ENCODE data around the gene TBC1D10B. TPM values are rescaled to one million over a fixed set of nuclear protein-coding genes. Genes with fewer than 3 reads are reported as not detected.
"Not testable (repeated sequence)": the region's sequence is repeated elsewhere in the genome, so short reads cannot be mapped to it uniquely, and the experiment has no call there.

The TBC1D10B gene
- total RNA-seq, 6 experiments from 2014 or later, result 44.6 to 51.6 (median 46.3) TPM

- no peak for TF ChIP-seq CTCF (IDR thresholded peaks at IDR 0.05)
- Mint-ChIP-seq H3K4me1 (ENCODE audit: low read depth) (peaks cover 7% of the 10 kb centered on the region), H3K9me3 (no peaks in the 10 kb centered on the region), H3K27ac (no peak overlapping the region), H3K36me3 (ENCODE audit: low read depth) (no peaks in the 10 kb centered on the region), H3K27me3 (ENCODE audit: insufficient read depth) (no peaks in the 10 kb centered on the region), H3K4me3 (no peak overlapping the region)
- DNase-seq, result no peak
These were observed 29.7 kb downstream of the TBC1D10B start for GRCh38 chr16:30340621-30341020.

DNA sequence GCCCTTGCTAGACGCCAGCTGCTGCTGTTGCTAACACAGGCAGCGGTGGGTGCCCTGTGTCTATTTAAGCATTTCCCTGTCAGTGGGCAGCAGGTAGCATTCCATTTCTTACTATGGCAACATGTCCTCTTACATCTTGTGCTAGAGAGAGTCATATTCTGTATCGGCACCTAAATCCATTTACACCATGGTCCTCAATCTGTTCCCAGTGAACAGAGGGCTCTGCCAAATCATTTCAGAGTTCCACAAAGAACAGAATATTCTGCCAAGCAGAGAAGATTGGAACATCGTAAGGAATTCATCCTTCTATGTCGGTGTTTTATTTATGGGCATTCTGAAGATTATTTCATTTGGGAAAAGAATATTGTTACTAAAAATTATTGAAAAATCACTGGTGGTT is 31.6 kb downstream of the TBC1D10B start:
- H3K27me3 Mint-ChIP-seq (ENCODE audit: insufficient read depth); H3K36me3 Mint-ChIP-seq (ENCODE audit: low read depth); H3K9me3 Mint-ChIP-seq; H3K4me1 Mint-ChIP-seq (ENCODE audit: low read depth); DNase-seq; H3K4me3 Mint-ChIP-seq; H3K27ac Mint-ChIP-seq: not testable (repeated sequence)

- H3K27ac Mint-ChIP-seq; H3K4me3 Mint-ChIP-seq; H3K27me3 Mint-ChIP-seq (ENCODE audit: insufficient read depth); H3K36me3 Mint-ChIP-seq (ENCODE audit: low read depth); DNase-seq; H3K9me3 Mint-ChIP-seq: not testable (repeated sequence)
- peaks cover 11% of the 10 kb centered on the region for H3K4me1 Mint-ChIP-seq (ENCODE audit: low read depth)
These were observed 32.3 kb downstream of the TBC1D10B start for GRCh38 chr16:30337964-30338357.

DNA sequence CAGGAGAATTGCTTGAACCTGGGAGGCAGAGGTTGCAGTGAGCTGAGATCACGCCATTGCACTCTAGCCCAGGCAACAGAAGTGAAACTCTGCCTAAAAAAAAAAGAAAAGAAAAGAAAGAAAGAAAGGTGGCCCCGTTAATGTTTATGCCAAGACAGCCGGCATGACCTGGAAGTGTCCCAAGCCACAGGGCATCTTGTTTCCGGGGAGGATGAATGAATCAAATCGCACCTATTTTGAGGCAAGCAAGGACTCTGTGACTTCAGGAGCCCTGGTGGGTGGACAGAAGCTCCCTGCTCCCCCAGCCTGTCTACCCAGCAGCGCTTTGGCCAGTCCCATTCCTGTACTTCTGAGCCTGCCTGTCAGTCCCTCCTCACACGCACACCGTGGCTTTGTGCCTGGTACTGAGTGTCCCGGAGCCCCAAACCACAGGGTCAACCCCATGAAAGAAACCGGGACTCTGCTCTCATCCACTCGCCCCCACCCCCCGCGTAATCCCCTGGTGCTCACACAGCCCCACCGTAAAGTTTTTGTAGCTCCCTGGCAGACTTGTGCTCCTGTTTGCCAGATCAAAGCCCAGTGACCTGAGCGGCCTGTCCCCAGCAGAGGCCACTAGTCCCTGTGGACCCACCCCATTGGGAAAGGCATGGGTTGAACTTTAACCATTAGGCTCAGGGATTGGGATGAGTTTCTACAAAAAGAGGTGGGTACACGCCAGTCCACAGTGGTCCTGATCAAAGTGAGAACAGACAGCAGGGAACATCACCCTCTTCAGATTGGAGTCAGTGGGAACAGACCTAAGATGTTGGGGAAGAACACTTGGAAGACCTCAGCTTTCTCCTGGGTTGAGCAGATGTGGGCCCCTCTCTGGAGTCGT is 34.5 kb downstream of the TBC1D10B start:
- H3K4me3 Mint-ChIP-seq, result peak overlapping the region; percentile 94
- no peaks in the 10 kb centered on the region for H3K27me3 Mint-ChIP-seq (ENCODE audit: insufficient read depth)
- no peaks in the 10 kb centered on the region for H3K9me3 Mint-ChIP-seq
- H3K27ac Mint-ChIP-seq, result peak overlapping the region; percentile 85
- no peaks in the 10 kb centered on the region for H3K36me3 Mint-ChIP-seq (ENCODE audit: low read depth)
- peak; percentile 19 for DNase-seq
- H3K4me1 Mint-ChIP-seq (ENCODE audit: low read depth), result peaks cover 18% of the 10 kb centered on the region
- no peak for TF ChIP-seq CTCF (IDR thresholded peaks at IDR 0.05)

GRCh38 chr16:30335028-30335597 is 35.2 kb downstream of the TBC1D10B start:
- H3K9me3 Mint-ChIP-seq; H3K27me3 Mint-ChIP-seq (ENCODE audit: insufficient read depth); H3K36me3 Mint-ChIP-seq (ENCODE audit: low read depth): not testable (repeated sequence)
- Mint-ChIP-seq H3K4me1 (ENCODE audit: low read depth) (peaks cover 18% of the 10 kb centered on the region), H3K4me3 (peak overlapping the region; percentile 94), H3K27ac (peak overlapping the region; percentile 85)
- DNase-seq, result peak; percentile 74

DNA sequence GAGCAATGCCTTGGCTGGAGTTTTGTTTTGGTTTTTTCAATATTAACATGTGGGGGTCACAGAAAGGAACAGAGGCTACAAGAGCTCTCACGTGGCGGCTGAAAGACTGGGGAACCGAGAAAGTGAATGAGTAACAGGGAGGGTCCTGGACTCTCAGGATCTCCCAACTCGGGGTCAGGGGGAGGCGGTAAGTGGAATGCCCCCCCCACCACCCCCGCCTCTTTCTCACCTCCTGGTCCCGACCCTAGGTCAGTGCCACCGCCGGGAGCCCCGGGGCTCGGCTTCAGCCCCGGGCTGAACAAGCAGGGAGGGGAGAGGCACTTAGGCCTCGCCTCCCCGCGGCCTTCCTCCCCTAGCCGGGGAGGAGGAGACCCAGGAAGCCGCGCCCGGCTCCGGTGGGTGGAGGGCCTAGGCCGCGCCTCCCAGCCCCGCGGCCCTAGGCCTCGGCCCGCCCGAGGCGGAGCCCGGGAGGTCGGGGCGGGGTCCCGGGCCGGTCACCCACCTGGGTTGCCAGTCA is 35.8 kb downstream of the TBC1D10B start:
- not testable (repeated sequence) for H3K27me3 Mint-ChIP-seq (ENCODE audit: insufficient read depth); H3K36me3 Mint-ChIP-seq (ENCODE audit: low read depth); H3K9me3 Mint-ChIP-seq
- Mint-ChIP-seq H3K27ac (peak overlapping the region; percentile 85), H3K4me3 (peak overlapping the region; percentile 96), H3K4me1 (ENCODE audit: low read depth) (peaks cover 18% of the 10 kb centered on the region)
- DNase-seq, result peak; percentile 55

DNA sequence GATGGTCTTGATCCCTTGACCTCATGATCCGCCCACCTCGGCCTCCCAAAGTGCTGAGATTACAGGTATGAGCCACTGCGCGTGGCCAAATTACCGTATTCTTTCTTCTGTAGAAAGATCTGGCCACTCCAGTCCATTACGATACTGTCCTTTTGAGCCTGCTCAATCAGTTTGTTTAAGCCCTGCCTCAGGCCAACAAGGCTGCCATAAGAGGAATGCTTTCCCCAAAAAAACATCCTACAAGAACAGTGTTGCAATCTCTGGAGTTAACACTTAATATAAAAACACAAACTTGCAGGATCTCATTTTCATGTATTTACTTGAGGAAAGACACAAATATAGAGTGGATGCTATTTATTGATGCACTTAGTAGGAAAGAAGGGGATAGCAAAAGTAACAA is 46.1 kb downstream of the TBC1D10B start:
- not testable (repeated sequence) for H3K27ac Mint-ChIP-seq, DNase-seq

GRCh38 chr16:30318647-30319046 is 51.6 kb downstream of the TBC1D10B start:
- H3K9me3 Mint-ChIP-seq; DNase-seq; H3K4me3 Mint-ChIP-seq; H3K4me1 Mint-ChIP-seq (ENCODE audit: low read depth); H3K27me3 Mint-ChIP-seq (ENCODE audit: insufficient read depth); H3K27ac Mint-ChIP-seq; H3K36me3 Mint-ChIP-seq (ENCODE audit: low read depth): not testable (repeated sequence)

More for the DNA sequence above, 46.1 kb downstream of the TBC1D10B start:
- not testable (repeated sequence) for H3K9me3 Mint-ChIP-seq; H3K4me3 Mint-ChIP-seq; H3K27me3 Mint-ChIP-seq (ENCODE audit: insufficient read depth); H3K4me1 Mint-ChIP-seq (ENCODE audit: low read depth); H3K36me3 Mint-ChIP-seq (ENCODE audit: low read depth)

DNA sequence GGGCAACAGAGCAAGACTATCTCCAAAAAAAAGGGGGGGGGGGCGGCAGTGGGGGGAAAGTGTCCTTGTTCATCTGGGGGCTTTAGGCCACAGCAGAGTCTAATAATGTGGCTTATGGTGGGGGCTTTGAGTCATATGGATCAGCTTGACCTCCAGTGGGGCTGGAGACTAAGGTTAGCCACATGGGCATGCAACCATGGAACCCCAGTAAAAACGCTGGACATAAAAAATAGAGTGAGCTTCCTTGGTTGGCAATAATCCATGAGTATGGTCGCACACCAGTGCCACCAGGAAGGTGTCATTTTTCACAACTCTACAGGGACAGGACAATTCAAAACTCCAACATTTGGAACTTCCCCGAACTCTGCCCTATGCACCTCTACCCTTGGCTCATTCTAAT is 59.4 kb downstream of the TBC1D10B start:
- H3K36me3 Mint-ChIP-seq (ENCODE audit: low read depth); H3K27me3 Mint-ChIP-seq (ENCODE audit: insufficient read depth); H3K27ac Mint-ChIP-seq; H3K9me3 Mint-ChIP-seq; DNase-seq; H3K4me3 Mint-ChIP-seq: not testable (repeated sequence)
- peaks cover 13% of the 10 kb centered on the region for H3K4me1 Mint-ChIP-seq (ENCODE audit: low read depth)

- not testable (repeated sequence) for DNase-seq; H3K4me3 Mint-ChIP-seq; H3K36me3 Mint-ChIP-seq (ENCODE audit: low read depth); H3K27ac Mint-ChIP-seq; H3K9me3 Mint-ChIP-seq; H3K27me3 Mint-ChIP-seq (ENCODE audit: insufficient read depth)
- H3K4me1 Mint-ChIP-seq (ENCODE audit: low read depth), result peaks cover 13% of the 10 kb centered on the region
These were observed 61.0 kb downstream of the TBC1D10B start for GRCh38 chr16:30309255-30309654.

All from HFFc6 (cell line).